B cell (primary cell): Measurements from ENCODE around the gene SOX6.

Experiments used
- CTCF ChIP-seq: fragments of 200-600 bp; IDR thresholded peaks from one replicate; pipeline ENCODE4 v1.8.0; 2022; ENCODE audit warnings: antibody characterized with exemption, mild to moderate bottlenecking
- EZH2 ChIP-seq: IDR thresholded peaks from 2 replicates; pipeline ENCODE4 v1.6.1; 2012; ENCODE audit warnings: borderline replicate concordance, low read depth, mild to moderate bottlenecking, moderate library complexity, low read length; ENCODE audit not compliant: insufficient read depth, poor library complexity, severe bottlenecking

DNA sequence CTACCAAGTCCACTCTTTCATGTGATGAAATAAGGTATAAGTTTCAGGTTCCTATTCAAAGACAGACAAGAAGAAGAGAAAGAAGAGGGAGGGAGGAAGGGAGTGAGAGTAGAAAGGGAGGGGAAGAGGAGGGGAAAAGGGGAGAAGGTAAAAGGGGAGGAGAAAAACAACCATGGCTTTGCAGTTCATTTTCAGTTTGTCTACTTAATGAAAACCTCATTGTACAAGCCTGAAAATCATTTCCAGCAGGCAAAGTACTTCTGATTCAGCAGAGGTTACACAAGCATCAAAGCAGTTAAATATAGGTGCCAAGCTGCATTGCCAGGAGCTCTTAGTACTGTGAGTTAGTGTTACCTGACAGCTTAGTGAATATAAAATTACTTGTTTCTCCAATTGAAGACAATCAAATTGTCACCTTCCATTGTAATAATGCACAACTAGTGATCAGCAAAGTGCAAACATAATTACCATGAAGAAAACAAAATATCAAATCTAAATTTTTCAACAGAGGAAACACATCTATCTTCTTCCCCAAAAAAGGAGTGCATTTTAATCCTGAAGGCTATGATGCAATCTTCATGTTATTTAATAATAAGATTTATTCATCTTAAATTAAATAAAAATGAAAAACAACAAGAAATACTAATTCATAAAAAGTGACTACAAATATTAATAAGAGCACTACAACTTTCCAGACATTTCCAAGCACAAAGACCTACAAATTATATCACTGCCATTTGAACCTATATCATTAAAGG lies 8.2 kb downstream of the SOX6 start:
- TF ChIP-seq CTCF: no peak
- no peak for TF ChIP-seq EZH2
